Measurements from ENCODE around the gene MATR3.

- TF ChIP-seq, protein P1, sequence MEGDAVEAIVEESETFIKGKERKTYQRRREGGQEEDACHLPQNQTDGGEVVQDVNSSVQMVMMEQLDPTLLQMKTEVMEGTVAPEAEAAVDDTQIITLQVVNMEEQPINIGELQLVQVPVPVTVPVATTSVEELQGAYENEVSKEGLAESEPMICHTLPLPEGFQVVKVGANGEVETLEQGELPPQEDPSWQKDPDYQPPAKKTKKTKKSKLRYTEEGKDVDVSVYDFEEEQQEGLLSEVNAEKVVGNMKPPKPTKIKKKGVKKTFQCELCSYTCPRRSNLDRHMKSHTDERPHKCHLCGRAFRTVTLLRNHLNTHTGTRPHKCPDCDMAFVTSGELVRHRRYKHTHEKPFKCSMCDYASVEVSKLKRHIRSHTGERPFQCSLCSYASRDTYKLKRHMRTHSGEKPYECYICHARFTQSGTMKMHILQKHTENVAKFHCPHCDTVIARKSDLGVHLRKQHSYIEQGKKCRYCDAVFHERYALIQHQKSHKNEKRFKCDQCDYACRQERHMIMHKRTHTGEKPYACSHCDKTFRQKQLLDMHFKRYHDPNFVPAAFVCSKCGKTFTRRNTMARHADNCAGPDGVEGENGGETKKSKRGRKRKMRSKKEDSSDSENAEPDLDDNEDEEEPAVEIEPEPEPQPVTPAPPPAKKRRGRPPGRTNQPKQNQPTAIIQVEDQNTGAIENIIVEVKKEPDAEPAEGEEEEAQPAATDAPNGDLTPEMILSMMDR (IDR thresholded peaks at IDR 0.05) = no peak
- TF ChIP-seq POLR2A (IDR thresholded peaks at IDR 0.05) = no peak
Measured at GRCh38 chr5:139276426-139276825, 17.1 kb upstream of the MATR3 start.
